Chondrocyte (in vitro differentiated cells): ENCODE measurements around the gene TMEM163. TPM values are rescaled to one million over a fixed set of nuclear protein-coding genes. Genes with fewer than 3 reads are reported as not detected.
"Not testable (repeated sequence)": the region's sequence is repeated elsewhere in the genome, so short reads cannot be mapped to it uniquely, and the experiment has no call there.

Experiments used
- DNase-seq: peaks from one replicate; pipeline ENCODE4 v3.0.0; 2021; ENCODE audit warnings: mixed read lengths, low spot score
- H3K27ac Mint-ChIP-seq: one replicate; pipeline ENCODE4 v1.8.0; 2021; ENCODE audit warnings: mild to moderate bottlenecking, moderate library complexity, mixed read lengths; ENCODE audit not compliant: unreplicated experiment
- H3K27me3 Mint-ChIP-seq: 2 replicates; pipeline ENCODE4 v1.8.0; 2021; ENCODE audit warnings: low read depth, mixed read lengths
- H3K36me3 Mint-ChIP-seq: 2 replicates; pipeline ENCODE4 v1.8.0; 2021; ENCODE audit warnings: low read depth, mixed read lengths
- H3K4me1 Mint-ChIP-seq: 2 replicates; pipeline ENCODE4 v1.8.0; 2021; ENCODE audit warnings: low read depth, mild to moderate bottlenecking, mixed read lengths
- H3K4me3 Mint-ChIP-seq: one replicate; pipeline ENCODE4 v1.8.0; 2021; ENCODE audit warnings: mild to moderate bottlenecking, moderate library complexity, mixed read lengths; ENCODE audit not compliant: unreplicated experiment
- H3K9me3 Mint-ChIP-seq: 2 replicates; pipeline ENCODE4 v1.8.0; 2021; ENCODE audit warnings: low read depth, mixed read lengths
- total RNA-seq: library from RNA; stranded (reverse); gene quantifications from 3 replicates; pipeline ENCODE4 v1.2.1, GENCODE V29; 2021
- TF ChIP-seq, protein P1 (sequence below): fragments of 200-600 bp; sonication (generic); IDR thresholded peaks from 2 replicates; pipeline ENCODE4 v1.5.0; 2021; ENCODE audit warnings: antibody characterized with exemption, mild to moderate bottlenecking, moderate library complexity

TMEM163 gene
- total RNA-seq, 1 donor from 2014 or later = 0.07 TPM

DNA sequence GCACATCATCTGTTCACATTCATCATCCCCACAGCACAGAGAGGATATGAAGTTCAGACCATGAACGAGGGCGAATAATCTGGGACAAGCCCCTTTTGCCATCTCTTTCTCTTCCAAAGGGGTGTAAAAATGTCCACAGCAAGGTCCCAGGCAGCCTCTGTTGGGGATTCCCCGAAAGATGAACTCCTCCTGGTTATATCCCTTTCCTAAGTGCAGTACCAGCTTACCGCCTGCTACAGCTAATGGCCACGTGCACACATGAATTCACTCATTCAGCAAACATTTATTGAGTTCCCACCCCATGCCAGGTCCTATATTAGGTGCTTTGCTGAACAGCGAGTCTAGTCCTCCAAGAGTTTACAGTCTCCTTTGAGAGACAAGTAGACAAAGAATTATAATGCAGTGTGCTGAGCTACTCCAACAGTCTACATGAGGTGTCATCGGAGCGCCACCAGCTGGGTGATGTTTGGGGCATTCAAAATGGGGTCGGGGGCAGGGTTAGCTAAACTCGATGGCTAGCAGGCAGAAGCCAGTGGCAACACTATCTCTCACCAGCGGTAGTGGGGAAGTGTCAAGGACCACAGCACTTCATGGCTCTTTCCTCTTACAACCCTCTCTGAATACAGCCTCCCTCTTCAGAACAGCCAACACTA is 228.9 kb downstream of the TMEM163 start:
- no peaks in the 10 kb centered on the region for H3K36me3 Mint-ChIP-seq
- no peak overlapping the region for H3K27ac Mint-ChIP-seq
- H3K9me3 Mint-ChIP-seq = no peaks in the 10 kb centered on the region
- no peak for DNase-seq
- peaks cover 24% of the 10 kb centered on the region for H3K27me3 Mint-ChIP-seq
- no peak overlapping the region for H3K4me3 Mint-ChIP-seq
- H3K4me1 Mint-ChIP-seq = no peaks in the 10 kb centered on the region
- TF ChIP-seq, protein P1, sequence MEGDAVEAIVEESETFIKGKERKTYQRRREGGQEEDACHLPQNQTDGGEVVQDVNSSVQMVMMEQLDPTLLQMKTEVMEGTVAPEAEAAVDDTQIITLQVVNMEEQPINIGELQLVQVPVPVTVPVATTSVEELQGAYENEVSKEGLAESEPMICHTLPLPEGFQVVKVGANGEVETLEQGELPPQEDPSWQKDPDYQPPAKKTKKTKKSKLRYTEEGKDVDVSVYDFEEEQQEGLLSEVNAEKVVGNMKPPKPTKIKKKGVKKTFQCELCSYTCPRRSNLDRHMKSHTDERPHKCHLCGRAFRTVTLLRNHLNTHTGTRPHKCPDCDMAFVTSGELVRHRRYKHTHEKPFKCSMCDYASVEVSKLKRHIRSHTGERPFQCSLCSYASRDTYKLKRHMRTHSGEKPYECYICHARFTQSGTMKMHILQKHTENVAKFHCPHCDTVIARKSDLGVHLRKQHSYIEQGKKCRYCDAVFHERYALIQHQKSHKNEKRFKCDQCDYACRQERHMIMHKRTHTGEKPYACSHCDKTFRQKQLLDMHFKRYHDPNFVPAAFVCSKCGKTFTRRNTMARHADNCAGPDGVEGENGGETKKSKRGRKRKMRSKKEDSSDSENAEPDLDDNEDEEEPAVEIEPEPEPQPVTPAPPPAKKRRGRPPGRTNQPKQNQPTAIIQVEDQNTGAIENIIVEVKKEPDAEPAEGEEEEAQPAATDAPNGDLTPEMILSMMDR = no peak

DNA sequence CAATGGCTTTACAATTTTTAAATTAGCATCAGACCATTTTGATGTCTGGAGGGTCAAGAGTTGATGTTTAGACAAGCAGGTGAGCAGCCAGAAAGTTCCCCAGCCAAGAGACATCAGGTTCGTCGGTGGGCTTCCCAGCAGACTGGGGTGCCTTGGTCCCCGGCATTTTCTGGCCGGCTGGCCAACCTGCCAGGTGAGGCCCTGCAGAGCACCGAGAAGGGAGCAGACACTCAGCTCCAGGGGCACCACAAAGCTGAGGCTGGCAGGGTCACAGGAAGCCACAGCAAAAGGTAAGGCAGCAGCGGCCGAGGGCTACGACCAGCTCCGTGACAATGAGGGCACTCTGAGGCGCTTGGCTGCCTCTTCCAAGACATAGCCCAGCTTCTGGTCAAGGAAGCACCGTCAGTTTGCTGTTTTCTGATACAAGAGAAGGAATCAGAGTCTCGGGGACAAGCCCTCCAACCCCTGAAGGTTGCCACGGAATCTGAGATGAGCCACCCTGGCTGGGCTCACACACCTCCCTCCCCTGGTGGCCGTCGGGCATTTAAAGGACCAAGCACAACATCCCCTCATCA is 235.9 kb downstream of the TMEM163 start:
- no peak overlapping the region for H3K4me3 Mint-ChIP-seq
- peaks cover 6% of the 10 kb centered on the region for H3K27me3 Mint-ChIP-seq
- TF ChIP-seq, protein P1 = no peak
- H3K4me1 Mint-ChIP-seq = no peaks in the 10 kb centered on the region
- no peak for DNase-seq
- no peaks in the 10 kb centered on the region for H3K36me3 Mint-ChIP-seq
- H3K27ac Mint-ChIP-seq = no peak overlapping the region
- H3K9me3 Mint-ChIP-seq = no peaks in the 10 kb centered on the region

DNA sequence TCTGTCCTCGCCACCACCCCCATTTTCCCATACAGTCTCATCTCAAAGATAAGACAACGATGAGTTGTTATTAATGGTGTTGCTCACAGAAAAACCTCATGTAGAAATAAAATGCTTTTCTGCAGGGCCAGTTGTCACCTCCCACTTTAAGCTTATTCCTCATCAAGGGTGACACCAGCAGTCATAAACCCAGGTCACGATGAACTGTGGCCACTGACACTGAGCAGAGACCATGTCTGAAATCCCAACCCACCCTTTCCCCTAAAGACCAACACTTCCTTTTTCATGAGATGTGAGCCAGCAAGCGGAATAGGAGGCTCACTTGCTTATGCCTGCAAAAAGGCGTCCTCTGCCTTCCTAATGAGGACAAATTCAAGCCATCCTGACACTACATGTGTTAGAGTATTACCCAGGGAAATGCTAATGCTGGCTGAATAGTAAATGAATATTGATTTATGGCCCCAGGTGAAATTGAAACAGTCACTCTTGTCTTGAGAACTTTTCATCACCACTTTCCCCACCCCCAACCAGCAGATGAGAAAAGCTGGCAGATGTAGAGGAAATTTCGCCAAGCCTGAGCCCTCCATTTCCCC is 236.6 kb downstream of the TMEM163 start:
- Mint-ChIP-seq H3K9me3 (no peaks in the 10 kb centered on the region), H3K27me3 (peaks cover 6% of the 10 kb centered on the region), H3K4me3 (no peak overlapping the region), H3K4me1 (no peaks in the 10 kb centered on the region), H3K27ac (no peak overlapping the region), H3K36me3 (no peaks in the 10 kb centered on the region)
- no peak for DNase-seq
- TF ChIP-seq, protein P1 = no peak

DNA sequence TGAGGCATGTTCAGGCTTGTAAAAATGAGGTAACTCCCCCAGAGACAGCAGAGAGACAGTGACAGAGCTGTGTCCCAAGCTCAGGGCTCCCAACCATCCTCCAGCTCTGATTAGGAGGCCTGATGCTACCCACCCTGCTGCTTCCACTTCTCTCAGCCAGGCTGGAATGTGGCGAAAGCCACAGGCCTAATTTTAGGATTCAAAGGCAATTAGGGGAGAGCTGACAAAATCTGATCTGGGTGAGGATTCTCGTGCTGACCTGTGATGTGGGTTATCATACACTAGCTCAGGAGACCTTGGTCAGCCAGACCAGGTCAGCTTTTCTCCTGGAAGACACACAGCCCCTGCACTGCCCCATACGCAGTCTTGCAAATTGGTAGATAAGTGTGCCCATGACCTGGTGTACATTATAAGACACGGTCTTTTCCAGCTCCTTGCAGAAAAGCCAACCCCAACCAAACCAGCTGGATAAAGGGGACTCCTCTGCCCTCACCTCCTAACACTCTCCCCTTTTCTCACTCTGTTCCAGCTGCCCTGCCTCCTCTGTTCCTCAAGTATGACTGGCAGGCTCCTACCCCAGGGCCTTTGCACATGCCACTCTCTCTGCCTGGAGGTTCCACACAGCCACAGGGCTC is 239.0 kb downstream of the TMEM163 start:
- H3K27ac Mint-ChIP-seq = no peak overlapping the region
- H3K4me1 Mint-ChIP-seq = no peaks in the 10 kb centered on the region
- peaks cover 10% of the 10 kb centered on the region for H3K27me3 Mint-ChIP-seq
- no peak overlapping the region for H3K4me3 Mint-ChIP-seq
- TF ChIP-seq, protein P1 = no peak
- no peaks in the 10 kb centered on the region for H3K36me3 Mint-ChIP-seq
- H3K9me3 Mint-ChIP-seq = peaks cover 2% of the 10 kb centered on the region
- DNase-seq = no peak

DNA sequence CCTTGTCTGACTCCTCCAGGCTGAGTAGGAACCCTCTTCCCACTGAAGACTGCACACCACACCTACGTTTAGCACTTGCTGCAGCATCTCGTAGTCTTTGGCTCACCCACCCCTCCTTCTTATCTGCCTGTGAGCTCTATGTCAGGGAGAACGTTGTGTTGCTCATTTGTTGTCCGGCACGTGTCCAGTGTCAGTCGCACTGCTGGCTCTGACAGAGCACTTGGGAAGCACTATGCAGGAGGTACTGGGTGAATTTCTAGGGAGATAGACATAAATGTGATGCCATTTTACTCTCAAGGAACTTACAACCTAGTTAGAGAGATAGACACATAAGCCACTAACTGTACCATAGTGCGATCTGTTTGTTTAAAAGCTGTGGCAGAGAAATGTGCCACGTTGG is 241.8 kb downstream of the TMEM163 start:
- H3K9me3 Mint-ChIP-seq = peaks cover 25% of the 10 kb centered on the region
- H3K4me3 Mint-ChIP-seq, H3K4me1 Mint-ChIP-seq, H3K27ac Mint-ChIP-seq, H3K36me3 Mint-ChIP-seq, DNase-seq: not testable (repeated sequence)
- H3K27me3 Mint-ChIP-seq = peaks cover 17% of the 10 kb centered on the region
